Measurements from ENCODE around the gene ZNF529.

The ZNF529 gene

DNA sequence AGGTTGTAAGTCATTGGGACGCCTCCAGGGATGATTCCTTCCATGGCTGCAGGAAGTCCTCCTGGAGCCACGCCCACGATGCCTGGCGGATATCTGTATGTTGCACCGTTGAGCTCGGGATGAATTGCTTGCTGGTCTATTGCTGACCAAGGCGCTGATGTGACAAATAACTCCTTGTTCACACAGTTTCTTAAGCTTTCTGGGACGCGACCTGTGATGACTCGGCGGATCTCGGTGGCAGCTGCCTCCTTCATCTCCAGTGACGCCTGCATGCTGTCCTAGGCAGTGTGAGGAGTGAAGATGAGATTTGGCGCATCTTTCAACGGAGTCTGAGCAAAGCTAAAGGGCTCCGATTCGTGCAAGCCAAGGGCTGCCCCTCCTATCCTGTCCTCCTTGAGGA lies 76.1 kb downstream of the ZNF529 start:
- H3K4me1 ChIP-seq (ENCODE audit: control insufficient read depth in 1 of 2, insufficient read depth in 2 of 2, low read length in 2 of 2): no peaks in the 10 kb centered on the region
- peaks cover 10 to 30% of the 10 kb centered on the region in 2 donors for H3K9me3 ChIP-seq (ENCODE audit: control insufficient read depth in 1 of 2, low read length in 2 of 2)
- no peak overlapping the region for H3K4me3 ChIP-seq (ENCODE audit: low read depth in 1 of 2, low read length in 2 of 2)

More for the DNA sequence above, 76.1 kb downstream of the ZNF529 start:
- Histone ChIP-seq H3K27ac (ENCODE audit: low read length) (no peak overlapping the region), H3K27me3 (ENCODE audit: low read depth, low read length) (no peaks in the 10 kb centered on the region), H3K36me3 (ENCODE audit: control insufficient read depth in 1 of 2, insufficient read depth in 2 of 2, low read length in 2 of 2) (no peaks in the 10 kb centered on the region)

Measured in muscle layer of duodenum (tissue), 2 donors.